Measurements from ENCODE around the gene PTH2.
"Not testable (repeated sequence)": the region's sequence is repeated elsewhere in the genome, so short reads cannot be mapped to it uniquely, and the experiment has no call there.

The PTH2 gene

DNA sequence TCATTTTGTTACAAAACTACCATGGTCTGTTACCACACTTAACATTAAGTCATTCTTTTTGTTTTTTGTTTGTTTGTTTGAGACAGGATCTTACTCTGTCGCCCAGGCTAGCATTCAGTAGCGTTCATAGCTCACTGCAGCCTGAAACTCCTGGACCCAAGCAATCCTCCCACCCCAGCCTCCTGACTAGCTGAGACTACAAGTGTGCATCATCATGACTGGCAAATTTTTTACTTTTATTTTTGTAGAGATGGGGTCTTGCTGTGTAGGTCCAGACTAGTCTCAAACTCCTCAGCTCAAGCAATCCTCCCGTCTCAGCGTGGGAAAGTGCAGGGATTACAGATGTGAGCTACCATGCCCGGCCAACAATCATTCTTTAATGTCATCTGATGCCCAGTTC lies 33.1 kb upstream of the PTH2 start:
- H3K4me1 ChIP-seq (ENCODE audit: insufficient read depth, low read length) = no peaks in the 10 kb centered on the region
- no peaks in the 10 kb centered on the region for H3K36me3 ChIP-seq (ENCODE audit: insufficient read depth, low read length)
- no peak overlapping the region for H3K9ac ChIP-seq (ENCODE audit: low read depth, low read length)
- H3K9me3 ChIP-seq (ENCODE audit: control insufficient read depth, insufficient read depth, low read length) = no peaks in the 10 kb centered on the region

- no peaks in the 10 kb centered on the region for H3K4me1 ChIP-seq (ENCODE audit: insufficient read depth, low read length)
These were observed 32.5 kb upstream of the PTH2 start for GRCh38 chr19:49455773-49456172.

DNA sequence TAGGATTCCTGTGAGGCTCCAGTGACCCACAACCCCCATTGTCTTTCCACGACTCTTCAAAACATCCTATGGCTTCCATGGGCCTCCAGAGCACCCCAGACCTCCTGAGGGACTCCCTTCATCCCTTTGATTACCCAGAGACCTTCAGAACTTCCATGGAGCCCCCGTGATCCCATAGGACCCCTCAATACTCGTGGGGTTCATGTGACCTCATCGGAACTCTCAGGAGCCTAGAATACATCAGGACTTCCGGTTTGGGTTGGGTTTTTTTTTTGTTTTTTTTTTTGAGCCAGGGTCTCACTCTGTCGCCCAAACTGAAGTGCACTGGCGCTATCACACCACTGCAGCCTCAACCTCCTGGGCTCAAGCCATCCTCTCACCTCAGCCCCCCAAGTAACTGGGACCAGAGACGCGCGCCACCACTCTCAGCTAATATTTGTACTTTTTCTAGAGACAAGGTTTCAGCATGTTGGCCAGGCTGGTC lies 30.6 kb upstream of the PTH2 start:
- Histone ChIP-seq H3K9ac (ENCODE audit: low read depth, low read length) (peak overlapping the region; percentile 79), H3K9me3 (ENCODE audit: control insufficient read depth, insufficient read depth, low read length) (no peaks in the 10 kb centered on the region), H3K4me1 (ENCODE audit: insufficient read depth, low read length) (no peaks in the 10 kb centered on the region), H3K36me3 (ENCODE audit: insufficient read depth, low read length) (no peaks in the 10 kb centered on the region)

More at GRCh38 chr19:49455773-49456172, 32.5 kb upstream of the PTH2 start:
- Histone ChIP-seq H3K9ac (ENCODE audit: low read depth, low read length) (no peak overlapping the region), H3K36me3 (ENCODE audit: insufficient read depth, low read length) (no peaks in the 10 kb centered on the region), H3K9me3 (ENCODE audit: control insufficient read depth, insufficient read depth, low read length) (no peaks in the 10 kb centered on the region)

GRCh38 chr19:49453013-49453756 lies 29.9 kb upstream of the PTH2 start, which contains the start of gene ALDH16A1:
TSS of gene ALDH16A1 (plus strand) at chr19:49453225. CDS start at chr19:49453332, 107 bp downstream.
- no peaks in the 10 kb centered on the region for H3K9me3 ChIP-seq (ENCODE audit: control insufficient read depth, insufficient read depth, low read length)
- no peaks in the 10 kb centered on the region for H3K4me1 ChIP-seq (ENCODE audit: insufficient read depth, low read length)
- H3K36me3 ChIP-seq (ENCODE audit: insufficient read depth, low read length) = no peaks in the 10 kb centered on the region
- peak within 1 kb of the TSS; percentile 79 for H3K9ac ChIP-seq (ENCODE audit: low read depth, low read length)

- H3K36me3 ChIP-seq (ENCODE audit: insufficient read depth, low read length) = no peaks in the 10 kb centered on the region
- no peaks in the 10 kb centered on the region for H3K4me1 ChIP-seq (ENCODE audit: insufficient read depth, low read length)
- H3K9me3 ChIP-seq (ENCODE audit: control insufficient read depth, insufficient read depth, low read length) = no peaks in the 10 kb centered on the region
- H3K9ac ChIP-seq (ENCODE audit: low read depth, low read length) = peak within 1 kb of the TSS; percentile 97
These were observed 28.4 kb upstream of the PTH2 start, which contains the start of gene PIH1D1 for GRCh38 chr19:49451430-49452181. TSS of gene PIH1D1 (minus strand) at chr19:49451814. CDS start at chr19:49451574, 240 bp downstream.

DNA sequence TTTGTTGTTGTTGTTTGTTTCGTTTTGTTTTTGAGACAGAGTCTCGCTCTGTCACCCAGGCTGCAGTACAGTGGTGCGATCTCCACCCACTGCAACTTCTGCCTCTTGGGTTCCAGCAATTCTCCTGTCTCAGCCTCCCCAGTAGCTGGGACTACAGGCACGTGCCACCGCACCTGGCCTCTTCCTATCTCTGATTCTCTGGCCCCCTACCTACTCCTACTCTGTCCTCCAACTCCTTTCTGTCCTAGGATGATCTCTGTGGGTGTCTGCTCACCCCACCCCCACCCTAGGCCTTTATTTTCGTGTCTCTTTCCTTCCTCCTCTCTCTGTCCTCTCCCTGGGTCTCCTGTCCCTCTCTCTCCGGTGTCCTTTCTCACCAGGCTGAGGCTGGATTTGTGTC lies 27.2 kb upstream of the PTH2 start:
- Histone ChIP-seq H3K4me1 (ENCODE audit: insufficient read depth, low read length) (no peaks in the 10 kb centered on the region), H3K36me3 (ENCODE audit: insufficient read depth, low read length) (no peaks in the 10 kb centered on the region), H3K9ac (ENCODE audit: low read depth, low read length) (peak overlapping the region; percentile 97; the same call in 1 of the 2 replicates), H3K9me3 (ENCODE audit: control insufficient read depth, insufficient read depth, low read length) (no peaks in the 10 kb centered on the region)

DNA sequence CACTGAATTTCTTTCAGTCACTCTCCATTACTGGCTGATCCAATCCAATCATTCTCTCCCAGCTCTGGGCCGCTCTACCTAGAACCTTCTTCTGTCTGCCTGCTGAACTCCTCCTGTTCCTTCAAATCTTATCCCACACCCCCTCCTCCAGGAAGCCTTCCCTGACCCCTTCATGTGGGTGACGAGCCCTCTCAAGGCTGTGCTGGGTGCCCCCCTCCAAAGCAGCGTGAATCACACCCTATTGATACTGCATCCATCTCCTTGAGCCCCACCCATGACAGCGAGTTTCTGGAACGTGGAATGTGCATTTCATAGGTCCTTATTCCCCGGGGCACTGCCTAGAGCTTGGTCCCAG lies 25.2 kb upstream of the PTH2 start:
- no peaks in the 10 kb centered on the region for H3K36me3 ChIP-seq (ENCODE audit: insufficient read depth, low read length)
- no peaks in the 10 kb centered on the region for H3K4me1 ChIP-seq (ENCODE audit: insufficient read depth, low read length)
- no peaks in the 10 kb centered on the region for H3K9me3 ChIP-seq (ENCODE audit: control insufficient read depth, insufficient read depth, low read length)
- H3K9ac ChIP-seq (ENCODE audit: low read depth, low read length) = no peak overlapping the region

- Histone ChIP-seq H3K4me1 (ENCODE audit: insufficient read depth, low read length) (no peaks in the 10 kb centered on the region), H3K36me3 (ENCODE audit: insufficient read depth, low read length) (no peaks in the 10 kb centered on the region), H3K9me3 (ENCODE audit: control insufficient read depth, insufficient read depth, low read length) (no peaks in the 10 kb centered on the region), H3K9ac (ENCODE audit: low read depth, low read length) (no peak overlapping the region)
These were observed 24.5 kb upstream of the PTH2 start for GRCh38 chr19:49447485-49448431.

DNA sequence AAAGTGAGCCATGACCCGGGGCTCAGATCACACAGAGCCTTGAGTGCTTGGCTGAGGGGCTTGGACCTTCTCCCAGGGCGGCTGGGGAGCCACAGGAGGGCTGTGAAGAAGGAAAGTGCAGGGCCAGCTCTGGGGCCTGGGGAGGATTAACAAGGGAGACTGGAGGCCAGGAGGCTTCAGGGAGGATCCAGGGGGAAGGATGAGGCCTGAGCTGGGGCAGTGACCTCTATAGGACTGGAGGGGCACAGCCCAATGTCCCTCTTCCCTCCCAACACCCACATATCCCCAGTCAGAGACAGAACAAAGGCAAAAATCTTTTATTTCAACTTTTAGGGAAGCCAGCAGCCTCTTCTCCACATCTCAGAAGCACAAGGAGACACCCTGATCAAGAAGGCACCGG lies 22.8 kb upstream of the PTH2 start:
- Histone ChIP-seq H3K4me1 (ENCODE audit: insufficient read depth, low read length) (peaks cover 5% of the 10 kb centered on the region; the same call in 1 of the 2 replicates), H3K36me3 (ENCODE audit: insufficient read depth, low read length) (no peaks in the 10 kb centered on the region), H3K9ac (ENCODE audit: low read depth, low read length) (no peak overlapping the region), H3K9me3 (ENCODE audit: control insufficient read depth, insufficient read depth, low read length) (no peaks in the 10 kb centered on the region)

DNA sequence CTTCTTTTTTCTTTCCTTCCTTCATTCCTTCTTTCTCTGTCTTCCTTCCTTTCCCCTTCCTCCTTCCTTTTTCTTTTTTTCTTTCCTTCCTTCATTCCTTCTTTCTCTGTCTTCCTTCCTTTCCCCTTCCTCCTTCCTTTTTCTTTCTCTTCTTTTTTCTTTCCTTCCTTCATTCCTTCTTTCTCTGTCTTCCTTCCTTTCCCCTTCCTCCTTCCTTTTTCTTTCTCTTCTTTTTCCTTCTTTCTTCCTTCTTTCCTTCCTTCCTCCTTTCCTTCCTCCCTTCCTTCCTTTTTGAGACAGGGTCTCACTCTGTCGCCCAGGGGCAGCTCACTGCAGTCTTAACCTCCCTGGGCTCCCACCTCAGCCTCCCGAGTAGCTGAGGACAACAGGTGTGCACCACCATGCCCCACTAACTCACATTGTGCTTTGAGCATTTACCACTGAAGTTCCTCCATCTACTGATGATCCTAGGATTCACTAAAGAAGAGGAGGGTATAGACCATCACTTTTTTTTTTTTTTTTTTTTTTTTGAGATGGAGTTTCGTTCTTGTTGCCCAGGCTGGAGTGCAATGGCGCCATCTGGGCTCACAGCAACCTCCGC lies 21.0 kb upstream of the PTH2 start:
- H3K4me1 ChIP-seq (ENCODE audit: insufficient read depth, low read length); H3K9ac ChIP-seq (ENCODE audit: low read depth, low read length); H3K9me3 ChIP-seq (ENCODE audit: control insufficient read depth, insufficient read depth, low read length); H3K36me3 ChIP-seq (ENCODE audit: insufficient read depth, low read length): not testable (repeated sequence)

DNA sequence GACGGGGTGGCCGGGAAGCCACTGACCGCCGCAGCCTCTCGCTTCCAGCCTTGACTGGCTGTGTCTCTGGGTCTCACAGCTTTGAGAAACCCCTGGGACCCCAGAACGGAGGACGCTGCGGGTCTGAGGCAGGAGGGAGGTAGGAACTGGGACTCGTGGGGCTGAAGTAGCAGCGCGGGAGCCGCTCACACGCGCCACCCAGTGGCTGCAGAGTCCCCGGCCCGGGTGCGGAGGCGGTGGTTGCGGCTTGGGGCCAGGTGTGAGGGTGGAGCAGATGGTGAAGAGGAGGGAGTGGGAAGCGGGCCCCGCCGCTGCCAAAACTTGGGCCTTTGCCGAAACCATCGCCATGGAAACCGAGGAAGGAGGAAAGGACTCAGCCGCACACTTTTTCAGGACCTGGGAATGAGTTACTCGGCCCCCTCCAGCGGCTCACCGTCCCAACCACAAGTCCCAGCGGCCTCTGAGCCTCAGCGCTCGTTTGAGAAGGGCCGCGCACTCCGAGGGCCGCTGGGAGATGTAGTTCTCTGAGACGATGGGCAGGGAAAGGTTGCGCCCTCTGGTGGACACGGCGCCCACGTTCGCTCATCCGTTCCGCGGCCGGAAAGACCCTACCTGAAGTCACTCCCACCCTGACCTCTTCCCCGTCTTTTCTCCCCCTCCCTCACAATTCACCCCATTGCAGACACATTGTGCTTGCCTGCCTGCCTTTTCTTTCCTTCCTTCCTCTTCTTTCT lies 20.3 kb upstream of the PTH2 start:
- H3K9ac ChIP-seq (ENCODE audit: low read depth, low read length) = peak overlapping the region; percentile 80
- no peaks in the 10 kb centered on the region for H3K9me3 ChIP-seq (ENCODE audit: control insufficient read depth, insufficient read depth, low read length)
- peaks cover 5% of the 10 kb centered on the region; the same call in 1 of the 2 replicates for H3K4me1 ChIP-seq (ENCODE audit: insufficient read depth, low read length)
- H3K36me3 ChIP-seq (ENCODE audit: insufficient read depth, low read length) = no peaks in the 10 kb centered on the region

GRCh38 chr19:49442771-49443365 lies 19.6 kb upstream of the PTH2 start:
- Histone ChIP-seq H3K9ac (ENCODE audit: low read depth, low read length) (peak overlapping the region; percentile 80), H3K36me3 (ENCODE audit: insufficient read depth, low read length) (no peaks in the 10 kb centered on the region)

DNA sequence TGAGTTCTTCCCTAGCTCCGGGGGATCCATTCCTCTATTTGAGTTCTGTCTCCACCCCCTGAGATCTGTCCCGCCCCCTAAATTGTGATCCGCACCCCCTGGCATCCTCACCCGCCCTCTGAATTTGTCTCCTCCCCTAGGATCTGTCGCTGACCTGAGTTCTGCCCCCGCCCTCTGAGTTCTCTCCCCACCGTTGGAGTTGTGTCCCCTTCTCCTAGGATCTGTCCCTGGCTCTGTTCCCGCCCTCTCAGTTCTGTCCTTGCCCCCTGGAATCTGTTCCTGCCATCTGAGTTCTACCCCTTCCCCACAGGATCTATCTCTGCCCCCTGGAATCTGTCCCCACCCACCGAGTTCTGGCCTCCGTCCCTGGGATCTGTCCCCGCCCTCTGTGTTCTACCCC lies 19.1 kb upstream of the PTH2 start:
- Histone ChIP-seq H3K36me3 (ENCODE audit: insufficient read depth, low read length) (no peaks in the 10 kb centered on the region), H3K4me1 (ENCODE audit: insufficient read depth, low read length) (peaks cover 5% of the 10 kb centered on the region; the same call in 1 of the 2 replicates), H3K9me3 (ENCODE audit: control insufficient read depth, insufficient read depth, low read length) (no peaks in the 10 kb centered on the region), H3K9ac (ENCODE audit: low read depth, low read length) (peak overlapping the region; percentile 56; the same call in 1 of the 2 replicates)

More at GRCh38 chr19:49442771-49443365, 19.6 kb upstream of the PTH2 start:
- Histone ChIP-seq H3K4me1 (ENCODE audit: insufficient read depth, low read length) (peaks cover 5% of the 10 kb centered on the region; the same call in 1 of the 2 replicates), H3K9me3 (ENCODE audit: control insufficient read depth, insufficient read depth, low read length) (no peaks in the 10 kb centered on the region)
